Spleen (tissue), 7 donors: Measurements from ENCODE around the gene LYRM4.

ENCODE experiments used
- CTCF ChIP-seq, 11 experiments: fragments of 200-600 bp in 7 of 11; fragments of 450-650 bp in 4 of 11; sonication (generic) in 4 of 11; IDR thresholded peaks in 8 of 11; conservative IDR thresholded peaks in 3 of 11; 1 replicate in 7 of 11; 2 replicates in 4 of 11; pipeline versions ENCODE4 v1.4.0 to v1.8.0; 2016 to 2021; ENCODE audit warnings: antibody characterized with exemption in 11 of 11, inconsistent platforms in 4 of 11, mild to moderate bottlenecking in 1 of 11
- POLR2A ChIP-seq, 3 donors: fragments of 450-650 bp; IDR thresholded peaks; one replicate each; pipeline ENCODE4 v1.5.1; 2017; ENCODE audit warnings: antibody characterized with exemption in 3 of 3, mild to moderate bottlenecking in 1 of 3
- POLR2AphosphoS5 ChIP-seq, 3 donors: sonication (generic); formaldehyde crosslinking; IDR thresholded peaks; one replicate each; pipeline ENCODE4 v1.5.1; 2017; ENCODE audit warnings: antibody characterized with exemption in 3 of 3
- donor health status: DM: no; HTN: no; CAD: no; lungs with moderate emphysema.
- donor health status: DM: no; HTN: no; CAD: no.
- donor health status: DM: no; HTN: no; CAD: no.

DNA sequence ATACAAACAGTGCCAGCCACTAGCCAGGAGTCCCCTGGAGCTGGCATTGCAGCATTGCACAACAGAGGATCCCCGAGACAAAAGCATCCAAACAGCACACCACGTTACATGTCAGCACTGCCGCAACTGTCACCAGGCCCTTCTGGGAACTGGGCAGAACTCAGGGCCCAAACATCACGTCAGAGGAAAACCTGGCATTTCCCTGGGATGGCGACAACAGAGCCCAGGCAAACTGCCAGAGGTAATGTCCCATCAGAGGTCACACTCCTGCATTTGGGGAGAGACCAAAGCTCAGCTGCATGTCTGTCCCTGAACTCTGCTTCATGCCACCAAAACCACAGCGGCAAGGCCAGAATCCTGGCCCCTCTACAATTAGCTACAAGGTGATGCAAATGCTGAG, 139.3 kb downstream of the LYRM4 start:
- no peak for TF ChIP-seq CTCF (IDR thresholded peaks at IDR 0.05 in 8 of 11, conservative IDR thresholded peaks at IDR 0.05 in 3 of 11)
- TF ChIP-seq POLR2A (IDR thresholded peaks at IDR 0.05), result no peak
- peak in 2 of 3 donors; percentile 59 to 68 for TF ChIP-seq POLR2AphosphoS5 (IDR thresholded peaks at IDR 0.05)
